ENCODE measurements around the gene BTBD6.

DNA sequence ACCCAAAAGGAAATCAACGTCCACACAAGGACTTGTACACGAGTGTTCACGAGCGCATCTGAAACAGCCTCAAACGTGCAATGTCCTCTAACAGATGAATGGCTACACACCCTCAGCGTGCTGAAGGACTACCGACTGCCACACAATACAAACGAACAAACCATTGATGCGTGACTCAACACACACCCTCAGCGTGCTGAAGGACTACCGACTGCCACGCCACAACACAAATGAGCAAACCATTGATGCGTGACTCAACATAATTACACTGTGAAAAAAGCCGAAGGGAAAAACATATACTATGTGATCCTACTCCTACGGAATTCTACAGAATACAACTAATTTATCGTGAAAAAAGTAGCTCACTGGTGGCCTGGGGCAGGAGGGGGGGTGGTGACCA is 25.1 kb upstream of the BTBD6 start:
- TF ChIP-seq CTCF (IDR thresholded peaks at IDR 0.05) (no peak), POLR2A (IDR thresholded peaks at IDR 0.05) (no peak)

Data from prostate gland (tissue), 2 donors.